HG02884 (cell line): ENCODE results near the gene GJD3.

Experiments used
- ATAC-seq: cut with Tn5 transposase; IDR thresholded peaks from one replicate; pipeline ENCODE4 v1.9.1; 2021; ENCODE audit warnings: mild to moderate bottlenecking, moderate library complexity; ENCODE audit not compliant: unreplicated experiment

The GJD3 gene

GRCh38 chr17:40313668-40314583, 50.6 kb downstream of the GJD3 start:
- no peak for ATAC-seq
